ENCODE results near the gene HS6ST3.

DNA sequence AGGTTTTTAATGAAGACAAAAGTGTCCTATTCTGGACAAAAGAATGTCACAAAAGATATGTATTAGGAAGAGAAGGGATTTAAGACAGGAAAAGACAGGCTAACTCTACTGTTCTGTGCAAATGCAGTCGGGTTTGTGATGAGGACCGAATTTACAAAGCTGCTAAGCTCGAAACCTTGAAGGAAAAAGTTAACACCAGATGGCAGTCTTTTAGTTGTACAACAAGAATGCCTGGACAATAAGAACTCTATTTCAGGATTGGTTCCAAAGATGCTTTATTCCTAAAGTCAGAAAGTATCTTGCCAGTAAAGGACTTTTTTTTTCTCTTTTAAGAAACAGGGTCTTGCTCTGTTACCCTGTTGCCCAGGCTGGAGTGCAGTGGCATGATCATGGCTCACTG lies 51.1 kb downstream of the HS6ST3 start:
- TF ChIP-seq CTCF (conservative IDR thresholded peaks at IDR 0.05; ENCODE audit: low read depth, low read length) (peak; percentile 43), EZH2phosphoT487 (IDR thresholded peaks at IDR 0.05; ENCODE audit: borderline replicate concordance, low read length) (no peak), EZH2 (IDR thresholded peaks at IDR 0.05; ENCODE audit: low read length, unreplicated experiment) (no peak)

All from PC-3 (cell line).